H1 (cell line): Measurements from ENCODE around the gene MLH3. TPM values are rescaled to one million over a fixed set of nuclear protein-coding genes. Genes with fewer than 3 reads are reported as not detected.

Experiments used
- CTCF ChIA-PET: fragments of 300-600 bp; sonication (Branson Sonifier 250); formaldehyde crosslinking; loops from one replicate; lab custom pipeline; 2021; ENCODE audit not compliant: partially characterized antibody; lab: Charles Lee
- POLR2A ChIA-PET: fragments of 300-600 bp; sonication (Branson Sonifier 250); formaldehyde crosslinking; loops from one replicate; lab custom pipeline; 2021; ENCODE audit warnings: inconsistent platforms; ENCODE audit not compliant: partially characterized antibody; lab: Charles Lee
- DNase-seq, 2 experiments: peaks; one replicate each; pipeline versions ENCODE4 v3.0.0 to v3.0.0-alpha.2; 2010 to 2022; ENCODE audit warnings: low spot score in 2 of 2, low read depth in 1 of 2, mixed read lengths in 1 of 2
- FAIRE-seq: peaks from 2 replicates; lab custom pipeline; 2011; peaks lifted over from hg19 to GRCh38; lab: Jason Lieb, UNC
- H2AFZ ChIP-seq: 2 replicates; pipeline ENCODE4 v1.8.1; 2012; ENCODE audit warnings: low read length, inconsistent platforms
- H2AK5ac ChIP-seq: 2 replicates; pipeline ENCODE4 v1.6.1; 2013; ENCODE audit warnings: low read depth, low read length
- H2BK120ac ChIP-seq: replicated peaks from 2 replicates; pipeline ENCODE3; 2013; ENCODE audit warnings: low read depth, low read length, inconsistent platforms
- H2BK12ac ChIP-seq: 2 replicates; pipeline ENCODE4 v1.6.1; 2013; ENCODE audit warnings: low read depth, low read length
- H2BK15ac ChIP-seq: 2 replicates; pipeline ENCODE4 v1.6.1; 2013; ENCODE audit warnings: low read length
- H2BK20ac ChIP-seq: 2 replicates; pipeline ENCODE4 v1.6.1; 2013; ENCODE audit warnings: low read length
- H2BK5ac ChIP-seq: 2 replicates; pipeline ENCODE4 v1.6.1; 2013; ENCODE audit warnings: low read depth, low read length
- H3K14ac ChIP-seq: 2 replicates; pipeline ENCODE4 v1.6.1; 2013; ENCODE audit warnings: inconsistent platforms; ENCODE audit not compliant: insufficient read length
- H3K18ac ChIP-seq: 2 replicates; pipeline ENCODE4 v1.6.1; 2013; ENCODE audit warnings: low read length; ENCODE audit errors: extremely low read depth
- H3K23ac ChIP-seq: 2 replicates; pipeline ENCODE4 v1.6.1; 2013; ENCODE audit warnings: inconsistent platforms; ENCODE audit not compliant: insufficient read length
- H3K23me2 ChIP-seq: 2 replicates; pipeline ENCODE4 v1.6.1; 2013; ENCODE audit warnings: low read depth, low read length
- H3K27ac ChIP-seq: 2 replicates; pipeline ENCODE4 v1.6.1; 2011; ENCODE audit warnings: low read depth, low read length, inconsistent platforms
- H3K27me3 ChIP-seq, 4 experiments: replicated peaks in 1 of 4; 1 replicate in 1 of 4; 2 replicates in 3 of 4; pipeline versions ENCODE4 v1.6.1 to v1.8.1; 2011 to 2013; ENCODE audit warnings: low read length in 3 of 4, mild to moderate bottlenecking in 3 of 4, inconsistent platforms in 2 of 4, mixed read lengths in 2 of 4, moderate library complexity in 1 of 4; ENCODE audit not compliant: control insufficient read depth in 3 of 4, insufficient read depth in 3 of 4; ENCODE audit errors: extremely low read depth in 1 of 4
- H3K36me3 ChIP-seq, 4 experiments: 2 replicates each; pipeline versions ENCODE4 v1.6.1 to v1.8.1; 2011 to 2013; ENCODE audit warnings: mild to moderate bottlenecking in 4 of 4, low read length in 3 of 4, moderate library complexity in 2 of 4, control low read depth in 1 of 4, inconsistent platforms in 1 of 4; ENCODE audit not compliant: insufficient read depth in 4 of 4, control insufficient read depth in 2 of 4
- H3K4ac ChIP-seq: replicated peaks from 2 replicates; pipeline ENCODE3; 2013; ENCODE audit warnings: low read length, low read depth, mixed read lengths, inconsistent platforms; ENCODE audit not compliant: insufficient read length
- H3K4me1 ChIP-seq, 4 experiments: replicated peaks in 1 of 4; 1 replicate in 1 of 4; 2 replicates in 3 of 4; pipeline versions ENCODE4 v1.6.1 to v1.8.1; 2011 to 2013; ENCODE audit warnings: low read length in 3 of 4, inconsistent platforms in 2 of 4, mixed read lengths in 1 of 4; ENCODE audit not compliant: insufficient read depth in 4 of 4, control insufficient read depth in 3 of 4
- H3K4me2 ChIP-seq, 2 experiments: 2 replicates each; pipeline versions ENCODE4 v1.6.1 to v1.8.1; 2011 to 2013; ENCODE audit warnings: low read depth in 2 of 2, low read length in 2 of 2, control low read depth in 1 of 2, inconsistent platforms in 1 of 2, mild to moderate bottlenecking in 1 of 2; ENCODE audit not compliant: insufficient read depth in 1 of 2
- H3K4me3 ChIP-seq, 4 experiments: fragments of 200-600, 300-600 bp in 1 of 4; sonication (generic), shearing (Covaris generic), sonication (Bioruptor Twin) in 1 of 4; 2 replicates each; pipeline versions ENCODE4 v1.5.1 to v1.8.1; 2011 to 2016; ENCODE audit warnings: low read length in 4 of 4, low read depth in 3 of 4, control low read depth in 2 of 4, inconsistent platforms in 2 of 4, mild to moderate bottlenecking in 2 of 4, mixed read lengths in 1 of 4, moderate library complexity in 1 of 4; ENCODE audit not compliant: insufficient read depth in 2 of 4; ENCODE audit errors: extremely low read depth in 1 of 4
- H3K56ac ChIP-seq: replicated peaks from 2 replicates; pipeline ENCODE3; 2013; ENCODE audit warnings: low read depth, mild to moderate bottlenecking, mixed read lengths, low read length, inconsistent platforms; ENCODE audit not compliant: insufficient read length
- H3K79me1 ChIP-seq: 2 replicates; pipeline ENCODE4 v1.6.1; 2013; ENCODE audit warnings: low read depth, low read length, control low read depth
- H3K79me2 ChIP-seq, 2 experiments: 2 replicates each; pipeline versions ENCODE4 v1.6.1 to v1.8.1; 2012 to 2013; ENCODE audit warnings: low read length in 2 of 2, mild to moderate bottlenecking in 2 of 2, inconsistent platforms in 1 of 2; ENCODE audit not compliant: insufficient read depth in 2 of 2, control insufficient read depth in 1 of 2
- H3K9ac ChIP-seq, 4 experiments: replicated peaks in 1 of 4; 1 replicate in 1 of 4; 2 replicates in 3 of 4; pipeline versions ENCODE4 v1.6.1 to v1.8.1; 2011 to 2013; ENCODE audit warnings: low read depth in 3 of 4, low read length in 3 of 4, control low read depth in 2 of 4, mild to moderate bottlenecking in 2 of 4, moderate library complexity in 2 of 4, inconsistent platforms in 1 of 4; ENCODE audit errors: extremely low read depth in 1 of 4
- H3K9me3 ChIP-seq, 2 experiments: 2 replicates each; pipeline versions ENCODE4 v1.6.1 to v1.8.1; 2012 to 2013; ENCODE audit warnings: mild to moderate bottlenecking in 2 of 2, moderate library complexity in 2 of 2, control low read depth in 1 of 2, inconsistent platforms in 1 of 2, low read depth in 1 of 2, low read length in 1 of 2, mixed read lengths in 1 of 2; ENCODE audit not compliant: insufficient read depth in 2 of 2
- H4K20me1 ChIP-seq, 2 experiments: replicated peaks in 1 of 2; 2 replicates each; pipeline versions ENCODE3 to v1.8.1; 2011 to 2013; ENCODE audit warnings: inconsistent platforms in 2 of 2, low read length in 2 of 2, mild to moderate bottlenecking in 1 of 2; ENCODE audit not compliant: insufficient read depth in 2 of 2, control insufficient read depth in 1 of 2
- H4K5ac ChIP-seq: 2 replicates; pipeline ENCODE4 v1.6.1; 2013; ENCODE audit warnings: low read length, low read depth, mixed read lengths, inconsistent platforms; ENCODE audit not compliant: insufficient read length
- H4K8ac ChIP-seq: 2 replicates; pipeline ENCODE4 v1.8.0; 2013; ENCODE audit warnings: mild to moderate bottlenecking, moderate library complexity, low read length, inconsistent platforms; ENCODE audit not compliant: insufficient read depth; ENCODE audit errors: extremely low read depth
- H4K91ac ChIP-seq: replicated peaks from 2 replicates; pipeline ENCODE3; 2013; ENCODE audit warnings: low read length, mixed read lengths, inconsistent platforms; ENCODE audit not compliant: insufficient read length
- ASH2L ChIP-seq: fragments of 200-600, 300-600 bp; sonication (generic); IDR thresholded peaks from one replicate; pipeline ENCODE4 v1.7.1; 2017; ENCODE audit warnings: low read length
- BCL11A ChIP-seq, 2 experiments: IDR thresholded peaks; one replicate each; pipeline ENCODE4 v1.6.1; 2011; ENCODE audit warnings: low read depth in 2 of 2, low read length in 2 of 2, mild to moderate bottlenecking in 2 of 2
- CREB1 ChIP-seq: IDR thresholded peaks from 2 replicates; pipeline ENCODE4 v1.6.1; 2012; ENCODE audit warnings: inconsistent platforms
- JUN ChIP-seq: IDR thresholded peaks from 2 replicates; pipeline ENCODE4 v1.6.1; 2011; ENCODE audit warnings: low read depth, mild to moderate bottlenecking, improper control_type of control experiment, low read length
- KDM1A ChIP-seq: fragments of 200-600, 300-600 bp; sonication (generic); IDR thresholded peaks from 2 replicates; pipeline ENCODE4 v1.7.1; 2016; ENCODE audit warnings: mild to moderate bottlenecking, low read length, borderline replicate concordance
- POLR2A ChIP-seq, 2 experiments: IDR thresholded peaks; 1 replicate in 1 of 2; 2 replicates in 1 of 2; pipeline ENCODE4 v1.6.1; 2011; ENCODE audit warnings: low read depth in 2 of 2, low read length in 2 of 2, mild to moderate bottlenecking in 2 of 2; ENCODE audit errors: control extremely low read depth in 1 of 2
- RAD21 ChIP-seq, 2 experiments: IDR thresholded peaks in 1 of 2; conservative IDR thresholded peaks in 1 of 2; 2 replicates each; pipeline ENCODE4 v1.6.1; 2011; ENCODE audit warnings: low read depth in 2 of 2, low read length in 2 of 2, improper control_type of control experiment in 1 of 2, inconsistent platforms in 1 of 2, mild to moderate bottlenecking in 1 of 2, moderate library complexity in 1 of 2
- RNF2 ChIP-seq: fragments of 200-900, 300-1000 bp; sonication (generic); IDR thresholded peaks from 2 replicates; pipeline ENCODE4 v1.7.1; 2016; ENCODE audit warnings: borderline replicate concordance, low read depth, mild to moderate bottlenecking, antibody characterized with exemption, low read length; ENCODE audit not compliant: poor library complexity, severe bottlenecking; ENCODE audit errors: missing control alignments
- SIN3A ChIP-seq, 2 experiments: IDR thresholded peaks in 1 of 2; conservative IDR thresholded peaks in 1 of 2; 2 replicates each; pipeline ENCODE4 v1.6.1; 2011 to 2012; ENCODE audit warnings: low read length in 2 of 2, improper control_type of control experiment in 1 of 2, low read depth in 1 of 2, mild to moderate bottlenecking in 1 of 2
- SRF ChIP-seq: IDR thresholded peaks from 2 replicates; pipeline ENCODE4 v1.6.1; 2011; ENCODE audit warnings: mild to moderate bottlenecking, low read depth, low read length, moderate library complexity
- SUZ12 ChIP-seq: fragments of 200-600 bp; sonication (generic); IDR thresholded peaks from 2 replicates; pipeline ENCODE4 v1.6.1; 2012; ENCODE audit warnings: mild to moderate bottlenecking, inconsistent platforms, low read length, moderate library complexity, mixed read lengths
- WGBS, 2 experiments: shearing (Covaris generic) in 1 of 2; methylation state at CpG; one replicate each; pipeline versions ENCODE4 v1.1.6 to v1.1.7; 2013 to 2015; ENCODE audit warnings: low lambda C conversion rate in 2 of 2, mixed read lengths in 2 of 2, inconsistent platforms in 1 of 2, low coverage in 1 of 2, missing lambda C conversion rate in 1 of 2; ENCODE audit not compliant: insufficient replicate concordance in 2 of 2, insufficient coverage in 1 of 2, insufficient read length in 1 of 2; ENCODE audit errors: extremely low coverage in 1 of 2, missing lambda C conversion rate in 1 of 2; 5-methylcytosine and 5-hydroxymethylcytosine counted together
- polyA plus RNA-seq, 7 experiments: library from polyadenylated mRNA; depleted of rRNA in 3 of 7; stranded (reverse) in 5 of 7; unstranded in 2 of 7; fragments of >200 nt in 5 of 7; fragments of 200-250 nt in 2 of 7; gene quantifications; 1 replicate in 5 of 7; 2 replicates in 1 of 7; 4 replicates in 1 of 7; pipeline versions ENCODE4 v1.2.1 to v1.2.3, GENCODE V29; 2011 to 2013; ENCODE audit warnings: missing spikeins in 2 of 7, mixed read lengths in 2 of 7
- total RNA-seq: library from RNA; stranded (reverse); fragmentation: NEBNext Ultra II Directional; extraction: Animal tissue kit (Norgen Biotek cat#: 25700); gene quantifications from 2 replicates; pipeline ENCODE4 v1.2.1, GENCODE V29; 2021

The MLH3 gene
- total and polyA plus RNA-seq, 2 of the 8 experiments (the other 6 are each of a cell fraction or from before 2014, with no cell fraction given), result 9.3 to 20.1 TPM

- Histone ChIP-seq H3K36me3 (peaks cover 0 to 16% (median 0%) of the 10 kb centered on the region in 4 experiments; a peak in 5 of 8 replicates), H2BK5ac (no peak overlapping the region), H3K23me2 (no peaks in the 10 kb centered on the region), H3K27ac (no peak overlapping the region), H4K20me1 (peaks cover 0 to 1% of the 10 kb centered on the region in 2 experiments), H3K18ac (no peak overlapping the region), H3K9me3 (no peaks in the 10 kb centered on the region), H4K91ac (no peak overlapping the region), H3K27me3 (no peaks in the 10 kb centered on the region), H2BK120ac (no peak overlapping the region), H3K56ac (no peak overlapping the region), H3K79me1 (no peaks in the 10 kb centered on the region), H4K8ac (no peak overlapping the region), H2BK20ac (no peak overlapping the region), H2AK5ac (no peak overlapping the region), H2AFZ (no peak overlapping the region), H2BK12ac (no peak overlapping the region), H3K4ac (no peak overlapping the region), H3K14ac (no peak overlapping the region), H3K4me2 (no peak overlapping the region), H2BK15ac (no peak overlapping the region), H3K79me2 (no peaks in the 10 kb centered on the region), H3K4me3 (no peak overlapping the region), H4K5ac (no peak overlapping the region), H3K9ac (no peak overlapping the region), H3K4me1 (no peaks in the 10 kb centered on the region), H3K23ac (no peak overlapping the region)
- ChIA-PET POLR2A (interaction anchor here (1.3 to 1.5 kb wide), 2 partner anchors 13 to 15 kb away, joined by 3 to 4 read pairs; no protein-coding TSS in a partner anchor), CTCF (interaction anchor here (0.8 to 4.7 kb wide), 6 partner anchors 42 to 163 kb away, joined by 3 to 33 read pairs (median 4); no protein-coding TSS in a partner anchor)
- no peak for DNase-seq
- WGBS, 2 experiments, result 78 to 100% methylated on average over 1 to 2 of the region's 2 CpGs
- no peak for FAIRE-seq
- TF ChIP-seq CREB1, result no peak
- no peak for TF ChIP-seq BCL11A (IDR thresholded peaks at IDR 0.05; ENCODE audit: low read depth in 2 of 2, low read length in 2 of 2)
- no peak for TF ChIP-seq POLR2A (IDR thresholded peaks at IDR 0.05; ENCODE audit: control extremely low read depth in 1 of 2, low read depth in 2 of 2, low read length in 2 of 2)
- no peak for TF ChIP-seq SUZ12
- no peak for TF ChIP-seq JUN
- TF ChIP-seq ASH2L, result no peak
- no peak for TF ChIP-seq RNF2
- no peak for TF ChIP-seq SIN3A (conservative IDR thresholded peaks at IDR 0.05 in 1 of 2, IDR thresholded peaks at IDR 0.05 in 1 of 2; ENCODE audit: low read depth in 1 of 2, low read length in 2 of 2)
- TF ChIP-seq SRF, result no peak
- TF ChIP-seq RAD21 (IDR thresholded peaks at IDR 0.05 in 1 of 2, conservative IDR thresholded peaks at IDR 0.05 in 1 of 2; ENCODE audit: low read depth in 2 of 2, low read length in 2 of 2), result no peak
- TF ChIP-seq KDM1A, result no peak
Measured at GRCh38 chr14:75025876-75026275, 25.4 kb downstream of the MLH3 start.
